Uterus (tissue), 2 donors: ENCODE data around the gene CENPN.

Experiments
- CTCF ChIP-seq, 4 experiments: fragments of 200-600 bp in 2 of 4; fragments of 450-650 bp in 2 of 4; sonication (generic) in 2 of 4; IDR thresholded peaks; one replicate each; pipeline ENCODE4 v1.5.1; 2016 to 2019; ENCODE audit warnings: antibody characterized with exemption in 4 of 4, mild to moderate bottlenecking in 2 of 4, moderate library complexity in 1 of 4
- POLR2A ChIP-seq, 2 donors: fragments of 450-650 bp; IDR thresholded peaks; one replicate each; pipeline ENCODE4 v1.6.1; 2016; ENCODE audit warnings: antibody characterized with exemption in 2 of 2, mild to moderate bottlenecking in 1 of 2, moderate library complexity in 1 of 2

- TF ChIP-seq CTCF (IDR thresholded peaks at IDR 0.05) (peak in 1 of 4 experiments; percentile 3), POLR2A (IDR thresholded peaks at IDR 0.05) (no peak)
Observed at GRCh38 chr16:81076566-81077075, 69.6 kb downstream of the CENPN start.
